HepG2 (cell line): ENCODE measurements around the gene FAF1. TPM values are rescaled to one million over a fixed set of nuclear protein-coding genes. Genes with fewer than 3 reads are reported as not detected.

Experiments used
- ATAC-seq: fragments of 200-7000 bp; cut with Tn5 transposase; 3 replicates; pipeline ENCODE4 v1.9.1; 2020; ENCODE audit warnings: mild to moderate bottlenecking, moderate library complexity
- BruUV-seq: library from RNA; stranded (reverse); fragments of 400-500 nt; replicated peaks from 2 replicates; lab custom pipeline; 2021; lab: Mats Ljungman, UMichigan
- CTCF ChIA-PET: fragments of 300-600 bp; formaldehyde crosslinking; extraction: SDS; loops from one replicate; lab custom pipeline; 2021; ENCODE audit warnings: low total read pairs, inconsistent platforms, low intra/inter-chr PET ratio; lab: Yijun Ruan, JAX
- POLR2A ChIA-PET: fragments of 350-600 bp; sonication (Branson Sonifier 250); formaldehyde crosslinking; loops from one replicate; lab custom pipeline; 2020; ENCODE audit warnings: antibody characterized with exemption, inconsistent platforms; lab: Yijun Ruan, JAX
- DNase-seq: peaks from one replicate; pipeline ENCODE4 v3.0.0-alpha.2; 2015; ENCODE audit warnings: low spot score
- FAIRE-seq: peaks from 3 replicates; lab custom pipeline; 2011; peaks lifted over from hg19 to GRCh38; lab: Jason Lieb, UNC
- H2AFZ ChIP-seq: one replicate; pipeline ENCODE4 v1.6.1; 2011; ENCODE audit warnings: low read length, inconsistent platforms
- H3K27ac ChIP-seq: fragments of 300-600 bp; 3 replicates; pipeline ENCODE4 v1.8.0; 2011; ENCODE audit warnings: mixed run types, mild to moderate bottlenecking, mixed read lengths, low read length, inconsistent platforms; ENCODE audit not compliant: insufficient read depth; ENCODE audit errors: extremely low read length
- H3K27me3 ChIP-seq, 2 experiments: fragments of 200-600 bp in 1 of 2; 2 replicates in 1 of 2; 3 replicates in 1 of 2; pipeline versions ENCODE4 v1.6.0 to v1.8.0; 2011; ENCODE audit warnings: low read length in 2 of 2, mild to moderate bottlenecking in 2 of 2, moderate library complexity in 2 of 2, inconsistent platforms in 1 of 2; ENCODE audit not compliant: insufficient read depth in 2 of 2, control insufficient read depth in 1 of 2
- H3K36me3 ChIP-seq, 2 experiments: fragments of 200-600 bp in 1 of 2; replicated peaks in 1 of 2; 2 replicates in 1 of 2; 3 replicates in 1 of 2; pipeline versions ENCODE4 v1.5.1 to v1.8.0; 2011; ENCODE audit warnings: low read length in 2 of 2, inconsistent platforms in 1 of 2; ENCODE audit not compliant: insufficient read depth in 2 of 2, control insufficient read depth in 1 of 2
- H3K4me1 ChIP-seq: 2 replicates; pipeline ENCODE4 v1.5.1; 2012; ENCODE audit warnings: low read length, inconsistent platforms; ENCODE audit not compliant: insufficient read depth
- H3K4me2 ChIP-seq: 2 replicates; pipeline ENCODE4 v1.6.0; 2011; ENCODE audit warnings: low read depth, low read length, inconsistent platforms
- H3K4me3 ChIP-seq, 3 experiments: fragments of 200-600 bp in 1 of 3; sonication (generic), shearing (Covaris generic) in 1 of 3; replicated peaks in 1 of 3; 2 replicates each; pipeline ENCODE4 v1.5.1; 2011 to 2016; ENCODE audit warnings: low read length in 3 of 3, inconsistent platforms in 2 of 3, low read depth in 2 of 3, mild to moderate bottlenecking in 2 of 3, control low read depth in 1 of 3, mixed read lengths in 1 of 3; ENCODE audit not compliant: insufficient read depth in 1 of 3
- H3K79me2 ChIP-seq: one replicate; pipeline ENCODE4 v1.6.1; 2011; ENCODE audit warnings: low read length, inconsistent platforms; ENCODE audit not compliant: insufficient read depth
- H3K9ac ChIP-seq: 2 replicates; pipeline ENCODE4 v1.6.0; 2011; ENCODE audit warnings: mild to moderate bottlenecking, low read depth, low read length, inconsistent platforms; ENCODE audit not compliant: insufficient read depth
- H3K9me3 ChIP-seq: 2 replicates; pipeline ENCODE4 v1.5.1; 2012; ENCODE audit warnings: mild to moderate bottlenecking, low read length
- H4K20me1 ChIP-seq: 2 replicates; pipeline ENCODE4 v1.6.0; 2011; ENCODE audit warnings: inconsistent platforms, mild to moderate bottlenecking, low read length, moderate library complexity; ENCODE audit not compliant: insufficient read depth
- FOXK2 ChIP-seq: fragments of 450-650 bp; IDR thresholded peaks from 2 replicates; pipeline ENCODE4 v1.6.1; 2016
- GLI4 ChIP-seq: sonication (generic); formaldehyde crosslinking; IDR thresholded peaks from 2 replicates; pipeline ENCODE4 v1.5.1; 2020; ENCODE audit warnings: missing genetic modification reagents, mild to moderate bottlenecking, moderate library complexity, borderline replicate concordance
- IKZF1 ChIP-seq: fragments of 450-650 bp; IDR thresholded peaks from 2 replicates; pipeline ENCODE4 v1.7.1; 2016
- MTA3 ChIP-seq: sonication (generic); formaldehyde crosslinking; IDR thresholded peaks from 2 replicates; pipeline ENCODE4 v1.4.0; 2020; ENCODE audit warnings: missing genetic modification reagents
- SMYD3 ChIP-seq: sonication (generic); formaldehyde crosslinking; IDR thresholded peaks from 2 replicates; pipeline ENCODE4 v1.8.1; 2023; ENCODE audit warnings: mild to moderate bottlenecking, missing genetic modification reagents
- STAG1 ChIP-seq: sonication (generic); formaldehyde crosslinking; IDR thresholded peaks from 2 replicates; pipeline ENCODE4 v1.4.0; 2020; ENCODE audit warnings: missing genetic modification reagents
- TOE1 ChIP-seq: sonication (generic); formaldehyde crosslinking; IDR thresholded peaks from 2 replicates; pipeline ENCODE4 v1.4.0; 2020; ENCODE audit warnings: mild to moderate bottlenecking, missing genetic modification reagents
- ZBTB1 ChIP-seq: sonication (generic); formaldehyde crosslinking; IDR thresholded peaks from 2 replicates; pipeline ENCODE4 v1.4.0; 2020; ENCODE audit warnings: missing genetic modification reagents, borderline replicate concordance
- ZNF260 ChIP-seq: sonication (generic); formaldehyde crosslinking; IDR thresholded peaks from 2 replicates; pipeline ENCODE4 v1.4.0; 2020; ENCODE audit warnings: missing genetic modification reagents, low read depth, mild to moderate bottlenecking, borderline replicate concordance
- ZNF292 ChIP-seq: sonication (generic); formaldehyde crosslinking; IDR thresholded peaks from 2 replicates; pipeline ENCODE4 v1.8.1; 2022; ENCODE audit warnings: mild to moderate bottlenecking, low read depth, missing genetic modification reagents, borderline replicate concordance
- ZNF3 ChIP-seq: IDR thresholded peaks from 2 replicates; pipeline ENCODE4 v1.7.0; 2017; ENCODE audit warnings: inconsistent platforms
- ZNF569 ChIP-seq: sonication (generic); formaldehyde crosslinking; IDR thresholded peaks from 2 replicates; pipeline ENCODE4 v1.5.0; 2020; ENCODE audit warnings: mild to moderate bottlenecking, missing genetic modification reagents, moderate library complexity, borderline replicate concordance
- ZNF589 ChIP-seq: sonication (generic); formaldehyde crosslinking; conservative IDR thresholded peaks from 2 replicates; pipeline ENCODE4 v1.8.0; 2022; ENCODE audit warnings: mild to moderate bottlenecking, moderate library complexity, missing genetic modification reagents
- ZNF598 ChIP-seq: sonication (generic); formaldehyde crosslinking; IDR thresholded peaks from 2 replicates; pipeline ENCODE4 v1.5.1; 2020; ENCODE audit warnings: mild to moderate bottlenecking, missing genetic modification reagents, borderline replicate concordance
- ZSCAN29 ChIP-seq: sonication (generic); formaldehyde crosslinking; conservative IDR thresholded peaks from 2 replicates; pipeline ENCODE4 v1.4.0; 2020; ENCODE audit warnings: mild to moderate bottlenecking, missing genetic modification reagents
- WGBS: methylation state at CpG from one replicate; pipeline ENCODE4 v1.1.6; 2017; ENCODE audit warnings: low lambda C conversion rate; 5-methylcytosine and 5-hydroxymethylcytosine counted together
- in situ Hi-C: cut with HindIII; loops from 2 replicates; pipeline ENCODE4 v1.10.0; 2017; ENCODE audit warnings: low pct_unique_long_range_greater_than_20kb; ENCODE audit not compliant: extremely low pct_ligation_motif_present
- intact Hi-C: fragments of 100-400 bp; cut with micrococcal nuclease; formaldehyde crosslinking; loops from one replicate; pipeline ENCODE4 v1.10.0; 2022; ENCODE audit not compliant: unreplicated experiment
- polyA plus RNA-seq, 8 experiments: library from polyadenylated mRNA; depleted of rRNA in 3 of 8; stranded (reverse) in 7 of 8; unstranded in 1 of 8; fragments of >200 nt; fragmentation: Illumina TruSeq in 4 of 8; extraction: Trizol in 4 of 8; gene quantifications; 2 replicates each; pipeline versions ENCODE4 v1.2.1 to v1.2.3, GENCODE V29; 2011 to 2016; ENCODE audit warnings: low read depth in 4 of 8, missing spikeins in 1 of 8, mixed read lengths in 1 of 8; ENCODE audit not compliant: insufficient read depth in 1 of 8
- total RNA-seq, 5 experiments: library from RNA; depleted of rRNA; stranded (reverse); fragments of >200 nt; fragmentation: Illumina TruSeq; extraction: Trizol; gene quantifications; 2 replicates each; pipeline ENCODE4 v1.2.3, GENCODE V29; 2016; ENCODE audit warnings: low read depth in 1 of 5
- TF ChIP-seq, protein P1 (sequence below): IDR thresholded peaks from 2 replicates; pipeline ENCODE4 v1.6.1; 2016; ENCODE audit warnings: missing compliant biosample characterization, missing genetic modification reagents, borderline replicate concordance

FAF1 gene
- total and polyA plus RNA-seq, 2 of the 13 experiments (the other 11 are each of a cell fraction or from before 2014, with no cell fraction given): 19.4 to 63.3 TPM

DNA sequence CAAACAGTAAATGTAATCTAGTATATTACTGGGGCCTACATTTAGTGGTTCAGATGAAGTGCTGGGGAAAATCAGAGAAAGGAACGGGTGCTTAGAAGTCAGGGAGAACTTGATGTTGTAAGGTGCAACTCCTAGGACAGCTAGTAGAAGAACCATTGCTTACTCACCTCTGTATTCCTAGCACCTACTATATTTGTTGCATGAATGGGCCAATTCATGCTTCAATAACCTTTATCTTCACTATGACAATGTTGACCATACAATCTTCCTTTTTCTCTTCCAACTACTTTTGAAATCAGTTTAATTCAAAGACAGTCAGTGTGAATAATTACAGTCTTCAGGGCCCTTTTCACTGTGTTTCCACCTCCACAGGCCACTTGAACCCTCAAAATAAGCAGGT lies 411.8 kb downstream of the FAF1 start:
- WGBS: 91% methylated on average over 1 of the region's 1 CpG
- in situ Hi-C loops: no loop called here
- FAIRE-seq (peak; percentile 28), ATAC-seq (no peak), DNase-seq (no peak)
- Histone ChIP-seq H3K79me2 (no peaks in the 10 kb centered on the region), H3K27me3 (no peaks in the 10 kb centered on the region), H3K4me3 (no peak overlapping the region), H3K9me3 (no peaks in the 10 kb centered on the region), H3K4me2 (no peak overlapping the region), H3K36me3 (peaks cover 0 to 4% of the 10 kb centered on the region in 2 experiments; a peak in 1 of 5 replicates), H3K9ac (no peak overlapping the region), H3K27ac (no peak overlapping the region), H4K20me1 (no peaks in the 10 kb centered on the region), H2AFZ (no peak overlapping the region), H3K4me1 (peaks cover 1% of the 10 kb centered on the region)
- ChIA-PET POLR2A (no interaction called here), CTCF (no interaction called here)
- intact Hi-C loops: loop anchor here (5.0 kb wide), 1 partner anchor 509 kb away; no protein-coding TSS in a partner anchor
- BruUV-seq: no TSS peak
- TF ChIP-seq FOXK2 (no peak), ZSCAN29 (CRISPR knock-in tag) (no peak), STAG1 (CRISPR knock-in tag) (no peak), MTA3 (CRISPR knock-in tag) (no peak), ZNF589 (CRISPR knock-in tag) (no peak), TOE1 (CRISPR knock-in tag) (no peak), ZNF569 (no peak), GLI4 (CRISPR knock-in tag) (no peak), IKZF1 (no peak), ZBTB1 (CRISPR knock-in tag) (no peak), SMYD3 (no peak), ZNF260 (CRISPR knock-in tag) (no peak), ZNF598 (no peak), ZNF292 (CRISPR knock-in tag) (no peak), ZNF3 (CRISPR knock-in tag) (no peak)
- TF ChIP-seq, protein P1, sequence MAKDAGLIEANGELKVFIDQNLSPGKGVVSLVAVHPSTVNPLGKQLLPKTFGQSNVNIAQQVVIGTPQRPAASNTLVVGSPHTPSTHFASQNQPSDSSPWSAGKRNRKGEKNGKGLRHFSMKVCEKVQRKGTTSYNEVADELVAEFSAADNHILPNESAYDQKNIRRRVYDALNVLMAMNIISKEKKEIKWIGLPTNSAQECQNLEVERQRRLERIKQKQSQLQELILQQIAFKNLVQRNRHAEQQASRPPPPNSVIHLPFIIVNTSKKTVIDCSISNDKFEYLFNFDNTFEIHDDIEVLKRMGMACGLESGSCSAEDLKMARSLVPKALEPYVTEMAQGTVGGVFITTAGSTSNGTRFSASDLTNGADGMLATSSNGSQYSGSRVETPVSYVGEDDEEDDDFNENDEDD (CRISPR knock-in tag): no peak
